K562 (cell line): ENCODE measurements around the gene GLYAT. TPM values are rescaled to one million over a fixed set of nuclear protein-coding genes. Genes with fewer than 3 reads are reported as not detected.

Source experiments
- AFF4 ChIP-seq: sonication (generic); formaldehyde crosslinking; IDR thresholded peaks from 2 replicates; pipeline ENCODE4 v1.8.0; 2023; ENCODE audit warnings: mild to moderate bottlenecking, missing genetic modification reagents
- ARID3A ChIP-seq: IDR thresholded peaks from 2 replicates; pipeline ENCODE4 v1.6.1; 2012; ENCODE audit warnings: low read depth, low read length, improper control_type of control experiment, borderline replicate concordance
- CEBPB ChIP-seq: fragments of 450-650 bp; IDR thresholded peaks from 2 replicates; pipeline ENCODE4 v1.6.1; 2016; ENCODE audit warnings: missing genetic modification characterization, missing compliant biosample characterization
- CHD1 ChIP-seq: fragments of 200-600 bp; sonication (generic); IDR thresholded peaks from one replicate; pipeline ENCODE4 v1.6.1; 2012; ENCODE audit warnings: mild to moderate bottlenecking, moderate library complexity, low read length, inconsistent platforms
- DPF2 ChIP-seq: fragments of 450-650 bp; IDR thresholded peaks from 2 replicates; pipeline ENCODE4 v1.6.1; 2016
- JUN ChIP-seq, 2 experiments: sonication (generic) in 1 of 2; formaldehyde crosslinking in 1 of 2; IDR thresholded peaks; 2 replicates each; pipeline versions ENCODE4 v1.6.1 to v1.8.0; 2012 to 2022; ENCODE audit warnings: borderline replicate concordance in 2 of 2, mild to moderate bottlenecking in 2 of 2, improper control_type of control experiment in 1 of 2, low read depth in 1 of 2, low read length in 1 of 2, missing genetic modification reagents in 1 of 2
- MAFG ChIP-seq: fragments of 450-650 bp; conservative IDR thresholded peaks from 2 replicates; pipeline ENCODE4 v1.6.1; 2016; ENCODE audit warnings: missing genetic modification characterization, missing compliant biosample characterization
- MCM5 ChIP-seq: fragments of 450-650 bp; IDR thresholded peaks from 2 replicates; pipeline ENCODE4 v1.6.1; 2016; ENCODE audit warnings: low read depth
- MECOM ChIP-seq: fragments of 250-450 bp; sonication (Bioruptor Pico); IDR thresholded peaks from 2 replicates; pipeline ENCODE4 v1.8.0; 2022; ENCODE audit warnings: inconsistent platforms
- NBN ChIP-seq: fragments of 450-650 bp; IDR thresholded peaks from 2 replicates; pipeline ENCODE4 v1.6.1; 2016; ENCODE audit warnings: low read depth, mild to moderate bottlenecking
- NCOA4 ChIP-seq: fragments of 450-650 bp; IDR thresholded peaks from 2 replicates; pipeline ENCODE4 v1.6.1; 2018; ENCODE audit warnings: mild to moderate bottlenecking; ENCODE audit not compliant: partially characterized antibody
- NR2C2 ChIP-seq, 2 experiments: fragments of 200-800 bp in 1 of 2; sonication (Bioruptor generic) in 1 of 2; sonication (generic) in 1 of 2; formaldehyde crosslinking in 1 of 2; IDR thresholded peaks; 2 replicates each; pipeline versions ENCODE4 v1.6.1 to v1.8.0; 2016 to 2022; ENCODE audit warnings: mild to moderate bottlenecking in 1 of 2, missing compliant biosample characterization in 1 of 2, missing genetic modification characterization in 1 of 2, missing genetic modification reagents in 1 of 2
- SMAD3 ChIP-seq: fragments of 450-650 bp; formaldehyde crosslinking; conservative IDR thresholded peaks from 2 replicates; pipeline ENCODE4 v1.4.0; 2020; ENCODE audit warnings: mild to moderate bottlenecking
- SMARCC2 ChIP-seq: fragments of 450-650 bp; IDR thresholded peaks from 2 replicates; pipeline ENCODE4 v1.6.1; 2017; ENCODE audit warnings: antibody characterized with exemption, moderate library complexity, mild to moderate bottlenecking, low read depth
- TEAD4 ChIP-seq, 2 experiments: sonication (generic) in 1 of 2; formaldehyde crosslinking in 1 of 2; IDR thresholded peaks; 2 replicates each; pipeline versions ENCODE4 v1.6.1 to v1.8.0; 2012 to 2022; ENCODE audit warnings: borderline replicate concordance in 1 of 2, inconsistent platforms in 1 of 2, low read length in 1 of 2, mild to moderate bottlenecking in 1 of 2, missing genetic modification reagents in 1 of 2
- THAP7 ChIP-seq: fragments of 250-450 bp; sonication (Bioruptor Pico); IDR thresholded peaks from 2 replicates; pipeline ENCODE4 v1.5.0; 2021
- ZEB2 ChIP-seq: fragments of 450-650 bp; IDR thresholded peaks from 2 replicates; pipeline ENCODE4 v1.6.1; 2016
- ZNF449 ChIP-seq: fragments of 250-450 bp; sonication (Bioruptor Pico); IDR thresholded peaks from 2 replicates; pipeline ENCODE4 v1.8.0; 2022; ENCODE audit warnings: moderate library complexity, mild to moderate bottlenecking, inconsistent platforms
- ZNF561 ChIP-seq: fragments of 450-650 bp; formaldehyde crosslinking; conservative IDR thresholded peaks from 2 replicates; pipeline ENCODE4 v1.4.0; 2020; ENCODE audit warnings: mild to moderate bottlenecking, moderate library complexity
- ZNF707 ChIP-seq: fragments of 250-450 bp; sonication (Bioruptor Pico); conservative IDR thresholded peaks from 2 replicates; pipeline ENCODE4 v1.8.0; 2022; ENCODE audit warnings: inconsistent platforms, mild to moderate bottlenecking, moderate library complexity
- polyA plus RNA-seq, 8 experiments: library from polyadenylated mRNA; depleted of rRNA in 4 of 8; stranded (reverse) in 5 of 8; unstranded in 3 of 8; fragments of >200 nt; fragmentation: Nextera tagmentation in 2 of 8; fragmentation: Illumina TruSeq in 1 of 8; extraction: Ambion mirVana in 2 of 8; extraction: Trizol in 1 of 8; gene quantifications; 2 replicates each; pipeline versions ENCODE4 v1.2.1 to v1.2.3, GENCODE V29; 2011 to 2014; ENCODE audit warnings: inconsistent platforms in 1 of 8, missing spikeins in 1 of 8
- total RNA-seq, 7 experiments: library from RNA; depleted of rRNA in 6 of 7; stranded (reverse); fragments of >200 nt in 6 of 7; fragmentation: Illumina TruSeq in 2 of 7; extraction: Trizol in 2 of 7; gene quantifications; 2 replicates each; pipeline versions ENCODE4 v1.2.1 to v1.2.3, GENCODE V29; 2011 to 2021; ENCODE audit warnings: low replicate concordance in 1 of 7

The GLYAT gene
- total and polyA plus RNA-seq, 9 of the 15 experiments (the other 6 are each of a cell fraction or from before 2014, with no cell fraction given) = not detected

- TF ChIP-seq NBN (no peak), CEBPB (tag) (peak; percentile 23; the same call in 1 of the 2 replicates), ZNF449 (CRISPR knock-in tag) (no peak), ZNF707 (CRISPR knock-in tag) (no peak), ZEB2 (peak; percentile 53; the same call in 1 of the 2 replicates), SMAD3 (CRISPR knock-in tag) (no peak), AFF4 (no peak), DPF2 (peak; percentile 77), SMARCC2 (0 out of 2 replicates have a peak, but pooled peaks have one; percentile 18), THAP7 (no peak), MAFG (tag) (peak; percentile 79), NCOA4 (no peak), TEAD4 (IDR thresholded peaks at IDR 0.05; ENCODE audit: low read length) (peak; percentile 74), TEAD4 (CRISPR knock-in tag; IDR thresholded peaks at IDR 0.05; ENCODE audit: borderline replicate concordance) (no peak), MCM5 (no peak), CHD1 (no peak), ARID3A (0 out of 2 replicates have a peak, but pooled peaks have one; percentile 72), JUN (IDR thresholded peaks at IDR 0.05; ENCODE audit: borderline replicate concordance, low read depth, low read length) (no peak), JUN (CRISPR knock-in tag; IDR thresholded peaks at IDR 0.05; ENCODE audit: borderline replicate concordance) (no peak), NR2C2 (CRISPR knock-in tag; IDR thresholded peaks at IDR 0.05) (no peak), NR2C2 (tag; IDR thresholded peaks at IDR 0.05) (peak; percentile 69), ZNF561 (CRISPR knock-in tag) (no peak), MECOM (CRISPR knock-in tag) (peak; percentile 78)
Measured at GRCh38 chr11:58726737-58727414, 4.9 kb downstream of the GLYAT start (continued).
